Peyer's patch (tissue), 4 donors: ENCODE measurements around the gene MAOB.

Source experiments
- POLR2A ChIP-seq, 2 donors: fragments of 450-650 bp; IDR thresholded peaks; one replicate each; pipeline ENCODE4 v1.5.1; 2017; ENCODE audit warnings: antibody characterized with exemption in 2 of 2, mild to moderate bottlenecking in 2 of 2, moderate library complexity in 2 of 2
- TF ChIP-seq, protein P1 (sequence below), 6 experiments: fragments of 450-650 bp in 4 of 6; fragments of 200-600 bp in 2 of 6; sonication (generic) in 1 of 6; IDR thresholded peaks; one replicate each; pipeline ENCODE4 v1.5.1; 2017 to 2019; ENCODE audit warnings: antibody characterized with exemption in 6 of 6, mild to moderate bottlenecking in 3 of 6, moderate library complexity in 1 of 6

DNA sequence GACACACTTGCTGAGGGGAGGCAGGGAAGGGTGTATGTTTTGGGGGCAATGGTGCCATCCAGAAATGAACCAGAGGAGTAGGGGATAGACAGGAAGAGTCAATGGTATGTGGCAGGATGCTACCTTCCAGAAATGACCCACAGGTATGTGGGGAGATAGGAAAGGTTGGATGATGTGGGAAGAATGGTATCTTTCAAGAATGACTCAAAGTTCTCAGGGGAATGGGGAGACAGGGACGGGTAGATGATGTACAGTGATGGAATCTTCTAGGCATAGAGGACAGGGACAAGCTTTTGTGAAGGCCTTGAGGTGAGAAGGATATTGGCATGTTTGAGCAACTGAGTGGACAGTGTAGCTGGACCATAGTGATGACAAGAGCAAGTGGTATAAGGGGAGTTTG lies 161.3 kb downstream of the MAOB start:
- TF ChIP-seq, protein P1, sequence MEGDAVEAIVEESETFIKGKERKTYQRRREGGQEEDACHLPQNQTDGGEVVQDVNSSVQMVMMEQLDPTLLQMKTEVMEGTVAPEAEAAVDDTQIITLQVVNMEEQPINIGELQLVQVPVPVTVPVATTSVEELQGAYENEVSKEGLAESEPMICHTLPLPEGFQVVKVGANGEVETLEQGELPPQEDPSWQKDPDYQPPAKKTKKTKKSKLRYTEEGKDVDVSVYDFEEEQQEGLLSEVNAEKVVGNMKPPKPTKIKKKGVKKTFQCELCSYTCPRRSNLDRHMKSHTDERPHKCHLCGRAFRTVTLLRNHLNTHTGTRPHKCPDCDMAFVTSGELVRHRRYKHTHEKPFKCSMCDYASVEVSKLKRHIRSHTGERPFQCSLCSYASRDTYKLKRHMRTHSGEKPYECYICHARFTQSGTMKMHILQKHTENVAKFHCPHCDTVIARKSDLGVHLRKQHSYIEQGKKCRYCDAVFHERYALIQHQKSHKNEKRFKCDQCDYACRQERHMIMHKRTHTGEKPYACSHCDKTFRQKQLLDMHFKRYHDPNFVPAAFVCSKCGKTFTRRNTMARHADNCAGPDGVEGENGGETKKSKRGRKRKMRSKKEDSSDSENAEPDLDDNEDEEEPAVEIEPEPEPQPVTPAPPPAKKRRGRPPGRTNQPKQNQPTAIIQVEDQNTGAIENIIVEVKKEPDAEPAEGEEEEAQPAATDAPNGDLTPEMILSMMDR (IDR thresholded peaks at IDR 0.05), result no peak
- TF ChIP-seq POLR2A (IDR thresholded peaks at IDR 0.05), result no peak
